Loucy (cell line): Measurements from ENCODE around the gene SNX20.

Experiments used
- H2AFZ ChIP-seq: fragments of 200-600 bp; sonication (generic); 2 replicates; pipeline ENCODE4 v1.6.0; 2016; ENCODE audit warnings: antibody characterized with exemption, mild to moderate bottlenecking, low read length, moderate library complexity
- H3F3A ChIP-seq: fragments of 200-600 bp; 2 replicates; pipeline ENCODE4 v1.6.0; 2016; ENCODE audit warnings: antibody characterized with exemption, low read depth, mild to moderate bottlenecking
- H3K27me3 ChIP-seq: fragments of 200-600 bp; sonication (generic); 2 replicates; pipeline ENCODE4 v1.6.1; 2014; ENCODE audit warnings: low read length, mild to moderate bottlenecking; ENCODE audit not compliant: insufficient read depth, poor library complexity, severe bottlenecking
- H3K36me3 ChIP-seq: fragments of 200-600 bp; sonication (generic); 2 replicates; pipeline ENCODE4 v1.6.1; 2016; ENCODE audit warnings: low read length; ENCODE audit not compliant: insufficient read depth
- H3K4me1 ChIP-seq: fragments of 200-600 bp; sonication (generic); 2 replicates; pipeline ENCODE4 v1.5.1; 2014; ENCODE audit warnings: low read length, mild to moderate bottlenecking; ENCODE audit not compliant: insufficient read depth, poor library complexity, severe bottlenecking
- H3K4me2 ChIP-seq: fragments of 200-600 bp; sonication (generic); 2 replicates; pipeline ENCODE4 v1.6.0; 2014; ENCODE audit warnings: antibody characterized with exemption, low read length, low read depth, mild to moderate bottlenecking; ENCODE audit not compliant: poor library complexity, severe bottlenecking
- H3K4me3 ChIP-seq: fragments of 200-600 bp; sonication (generic); 2 replicates; pipeline ENCODE4 v1.5.1; 2014; ENCODE audit warnings: low read length, mild to moderate bottlenecking, mixed read lengths; ENCODE audit not compliant: poor library complexity, severe bottlenecking
- H3K79me2 ChIP-seq: fragments of 200-600 bp; sonication (generic); 2 replicates; pipeline ENCODE4 v1.6.1; 2014; ENCODE audit warnings: low read length; ENCODE audit not compliant: insufficient read depth
- H3K9ac ChIP-seq: fragments of 200-600 bp; sonication (generic); 2 replicates; pipeline ENCODE4 v1.6.0; 2014; ENCODE audit warnings: mild to moderate bottlenecking, low read depth, low read length, moderate library complexity; ENCODE audit not compliant: poor library complexity, severe bottlenecking
- H3K9me2 ChIP-seq: fragments of 200-600 bp; sonication (generic); replicated peaks from 2 replicates; pipeline ENCODE4 v1.6.1; 2016; ENCODE audit warnings: low read depth, low read length, mixed read lengths
- H3K9me3 ChIP-seq: fragments of 200-600 bp; sonication (generic); 2 replicates; pipeline ENCODE4 v1.6.1; 2014; ENCODE audit warnings: mild to moderate bottlenecking, antibody characterized with exemption, low read length, low read depth; ENCODE audit not compliant: insufficient read depth
- H4K20me1 ChIP-seq: fragments of 200-600 bp; sonication (generic); 2 replicates; pipeline ENCODE4 v1.6.0; 2014; ENCODE audit warnings: antibody characterized with exemption, low read length, mild to moderate bottlenecking; ENCODE audit not compliant: insufficient read depth, poor library complexity, severe bottlenecking
- EZH2phosphoT487 ChIP-seq: fragments of 200-600 bp; IDR thresholded peaks from 2 replicates; pipeline ENCODE4 v1.6.1; 2018; ENCODE audit warnings: antibody characterized with exemption, mild to moderate bottlenecking, moderate library complexity, borderline replicate concordance
- TF ChIP-seq, protein P1 (sequence below): fragments of 200-600 bp; sonication (generic); conservative IDR thresholded peaks from 2 replicates; pipeline ENCODE4 v1.5.1; 2014; ENCODE audit warnings: mild to moderate bottlenecking, antibody characterized with exemption, low read length

Gene SNX20, protein sequence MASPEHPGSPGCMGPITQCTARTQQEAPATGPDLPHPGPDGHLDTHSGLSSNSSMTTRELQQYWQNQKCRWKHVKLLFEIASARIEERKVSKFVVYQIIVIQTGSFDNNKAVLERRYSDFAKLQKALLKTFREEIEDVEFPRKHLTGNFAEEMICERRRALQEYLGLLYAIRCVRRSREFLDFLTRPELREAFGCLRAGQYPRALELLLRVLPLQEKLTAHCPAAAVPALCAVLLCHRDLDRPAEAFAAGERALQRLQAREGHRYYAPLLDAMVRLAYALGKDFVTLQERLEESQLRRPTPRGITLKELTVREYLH

DNA sequence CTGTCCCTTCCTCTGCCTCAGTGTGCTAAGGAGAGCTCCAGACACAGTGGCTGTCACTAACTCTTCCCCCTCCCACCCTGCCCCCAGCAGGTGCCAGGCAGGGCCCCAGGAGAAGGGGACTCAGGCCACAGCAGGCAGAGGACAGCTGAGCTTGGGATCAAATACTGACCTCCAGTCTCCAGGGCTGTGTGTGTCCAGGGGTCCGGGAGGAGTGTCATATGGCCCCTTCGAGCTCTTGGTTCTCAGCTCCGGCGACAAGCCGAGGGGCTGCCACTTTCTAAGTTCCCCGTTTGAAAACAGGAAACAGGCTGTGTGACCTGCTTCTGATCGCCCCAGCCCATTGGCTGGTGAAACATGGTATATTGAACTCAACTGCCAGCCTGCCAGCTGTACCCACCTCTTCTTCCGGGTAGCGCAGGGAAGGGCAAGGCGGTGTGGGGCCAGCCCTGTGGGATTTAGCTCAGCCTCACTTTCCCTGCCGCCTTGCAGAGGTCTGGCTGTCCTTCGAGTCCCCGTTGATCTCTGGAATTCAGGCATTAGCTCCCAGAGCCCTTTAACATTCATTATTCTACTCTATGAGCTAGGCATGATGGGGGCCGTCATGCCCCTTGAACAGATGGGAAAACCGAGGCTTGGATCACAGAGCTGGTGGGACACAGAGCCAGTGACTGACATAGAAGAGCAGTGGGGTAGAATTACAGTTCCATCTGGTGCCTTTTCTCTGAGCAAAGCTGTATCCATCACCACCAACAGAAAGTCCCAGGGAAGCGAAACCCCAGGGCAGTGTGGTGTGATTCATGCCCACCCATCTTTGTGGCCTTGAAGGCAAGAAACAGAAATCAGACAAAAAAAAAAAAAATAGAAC lies at the start of gene SNX20:
Gene SNX20, minus strand, starts transcription at position 292 of the 865 bp plus-strand sequence. CDS start 3,786 bp downstream, outside the sequence.
- H3K36me3 ChIP-seq, result no peaks in the 10 kb centered on the region; the same call in 1 of the 2 replicates
- H3F3A ChIP-seq, result no peaks in the 10 kb centered on the region
- H3K4me2 ChIP-seq, result peak within 1 kb of the TSS; percentile 92
- peak within 1 kb of the TSS; percentile 79 for H3K4me3 ChIP-seq
- H4K20me1 ChIP-seq, result peaks cover 4% of the 10 kb centered on the region
- no peak within 1 kb of the TSS for H2AFZ ChIP-seq
- H3K9me2 ChIP-seq, result no peaks in the 10 kb centered on the region
- peaks cover 68% of the 10 kb centered on the region for H3K4me1 ChIP-seq
- no peaks in the 10 kb centered on the region for H3K9me3 ChIP-seq
- H3K79me2 ChIP-seq, result peaks cover 45% of the 10 kb centered on the region
- peak within 1 kb of the TSS; percentile 97 for H3K9ac ChIP-seq
- TF ChIP-seq, protein P1, sequence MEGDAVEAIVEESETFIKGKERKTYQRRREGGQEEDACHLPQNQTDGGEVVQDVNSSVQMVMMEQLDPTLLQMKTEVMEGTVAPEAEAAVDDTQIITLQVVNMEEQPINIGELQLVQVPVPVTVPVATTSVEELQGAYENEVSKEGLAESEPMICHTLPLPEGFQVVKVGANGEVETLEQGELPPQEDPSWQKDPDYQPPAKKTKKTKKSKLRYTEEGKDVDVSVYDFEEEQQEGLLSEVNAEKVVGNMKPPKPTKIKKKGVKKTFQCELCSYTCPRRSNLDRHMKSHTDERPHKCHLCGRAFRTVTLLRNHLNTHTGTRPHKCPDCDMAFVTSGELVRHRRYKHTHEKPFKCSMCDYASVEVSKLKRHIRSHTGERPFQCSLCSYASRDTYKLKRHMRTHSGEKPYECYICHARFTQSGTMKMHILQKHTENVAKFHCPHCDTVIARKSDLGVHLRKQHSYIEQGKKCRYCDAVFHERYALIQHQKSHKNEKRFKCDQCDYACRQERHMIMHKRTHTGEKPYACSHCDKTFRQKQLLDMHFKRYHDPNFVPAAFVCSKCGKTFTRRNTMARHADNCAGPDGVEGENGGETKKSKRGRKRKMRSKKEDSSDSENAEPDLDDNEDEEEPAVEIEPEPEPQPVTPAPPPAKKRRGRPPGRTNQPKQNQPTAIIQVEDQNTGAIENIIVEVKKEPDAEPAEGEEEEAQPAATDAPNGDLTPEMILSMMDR, result no peak
- no peak for TF ChIP-seq EZH2phosphoT487
- H3K27me3 ChIP-seq, result no peaks in the 10 kb centered on the region

DNA sequence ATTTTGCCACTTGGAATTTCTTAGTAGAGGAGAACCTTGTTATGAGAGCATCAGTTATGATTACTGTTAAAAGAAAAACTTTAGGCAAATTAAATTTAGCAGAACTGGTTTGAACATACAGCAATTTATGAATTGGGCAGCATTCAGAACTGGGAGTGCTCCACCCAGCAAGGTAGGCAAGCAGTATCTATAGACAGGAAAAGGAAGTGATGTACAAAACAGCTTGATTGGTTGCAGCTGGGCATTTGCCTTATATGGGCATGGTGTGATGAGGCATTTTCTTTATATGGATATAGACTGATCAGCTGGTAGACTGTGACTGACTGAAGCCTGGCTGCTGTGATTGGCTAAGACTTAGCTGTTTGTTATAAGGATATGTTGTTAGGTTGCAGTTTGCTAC lies 43.2 kb upstream of the SNX20 start:
- Histone ChIP-seq H4K20me1 (no peaks in the 10 kb centered on the region), H3K79me2 (no peaks in the 10 kb centered on the region), H3K27me3 (no peaks in the 10 kb centered on the region)

DNA sequence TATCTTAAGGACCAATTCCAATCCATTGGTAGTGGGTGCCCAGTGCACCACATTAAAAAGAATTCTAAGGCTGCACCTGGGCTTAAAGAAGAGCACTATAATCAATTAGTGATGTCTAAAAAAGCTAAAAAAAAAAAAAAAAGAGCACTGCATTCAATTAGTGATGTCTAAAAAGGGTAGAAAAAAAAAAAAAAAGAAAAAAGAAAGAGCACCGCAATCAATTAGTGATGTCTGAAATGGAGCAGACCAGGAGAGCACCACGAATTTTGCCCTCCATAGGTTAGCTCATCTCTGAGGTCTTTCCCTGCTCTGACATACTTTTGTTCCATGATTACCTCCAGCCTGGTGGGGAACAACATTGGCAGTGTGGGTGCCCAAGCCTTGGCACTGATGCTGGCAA lies 41.8 kb upstream of the SNX20 start:
- Histone ChIP-seq H3K36me3 (no peaks in the 10 kb centered on the region), H3F3A (no peaks in the 10 kb centered on the region; the same call in 1 of the 2 replicates), H4K20me1 (no peaks in the 10 kb centered on the region), H3K9ac (no peak overlapping the region), H3K4me2 (no peak overlapping the region), H3K9me3 (peaks cover 11% of the 10 kb centered on the region), H3K4me1 (peaks cover 31% of the 10 kb centered on the region), H3K9me2 (no peaks in the 10 kb centered on the region), H2AFZ (no peak overlapping the region), H3K4me3 (no peak overlapping the region), H3K79me2 (no peaks in the 10 kb centered on the region), H3K27me3 (no peaks in the 10 kb centered on the region)
- TF ChIP-seq EZH2phosphoT487, result no peak
- TF ChIP-seq, protein P1, result no peak

More for the DNA sequence above, 43.2 kb upstream of the SNX20 start:
- H3K36me3 ChIP-seq, result no peaks in the 10 kb centered on the region
- no peak overlapping the region for H3K4me3 ChIP-seq
- TF ChIP-seq EZH2phosphoT487, result no peak
- TF ChIP-seq, protein P1, result no peak
- no peaks in the 10 kb centered on the region; the same call in 1 of the 2 replicates for H3F3A ChIP-seq
- H3K4me1 ChIP-seq, result peaks cover 31% of the 10 kb centered on the region
- no peak overlapping the region for H3K4me2 ChIP-seq
- H3K9me2 ChIP-seq, result no peaks in the 10 kb centered on the region
- peaks cover 11% of the 10 kb centered on the region for H3K9me3 ChIP-seq
- no peak overlapping the region for H3K9ac ChIP-seq
- no peak overlapping the region for H2AFZ ChIP-seq
